SK-N-SH treated with all-trans-retinoic acid at 6 μM for 48 hours (cell line): ENCODE measurements around the gene ID3.

Experiments
- TOX ChIP-seq: fragments of 250-450 bp; sonication (Bioruptor Pico); IDR thresholded peaks from 2 replicates; pipeline ENCODE4 v1.8.0; 2021; ENCODE audit warnings: mild to moderate bottlenecking, moderate library complexity, borderline replicate concordance
- ZFP3 ChIP-seq: fragments of 250-450 bp; sonication (Bioruptor Pico); IDR thresholded peaks from 2 replicates; pipeline ENCODE4 v1.5.0; 2020; ENCODE audit warnings: mild to moderate bottlenecking, moderate library complexity
- ZNF565 ChIP-seq: fragments of 450-650 bp; formaldehyde crosslinking; conservative IDR thresholded peaks from 2 replicates; pipeline ENCODE4 v1.5.0; 2020; ENCODE audit warnings: low read depth, mild to moderate bottlenecking, moderate library complexity
- TF ChIP-seq, protein P1 (sequence below): fragments of 250-450 bp; sonication (Bioruptor Pico); IDR thresholded peaks from 2 replicates; pipeline ENCODE4 v1.5.0; 2020; ENCODE audit warnings: mild to moderate bottlenecking, moderate library complexity

DNA sequence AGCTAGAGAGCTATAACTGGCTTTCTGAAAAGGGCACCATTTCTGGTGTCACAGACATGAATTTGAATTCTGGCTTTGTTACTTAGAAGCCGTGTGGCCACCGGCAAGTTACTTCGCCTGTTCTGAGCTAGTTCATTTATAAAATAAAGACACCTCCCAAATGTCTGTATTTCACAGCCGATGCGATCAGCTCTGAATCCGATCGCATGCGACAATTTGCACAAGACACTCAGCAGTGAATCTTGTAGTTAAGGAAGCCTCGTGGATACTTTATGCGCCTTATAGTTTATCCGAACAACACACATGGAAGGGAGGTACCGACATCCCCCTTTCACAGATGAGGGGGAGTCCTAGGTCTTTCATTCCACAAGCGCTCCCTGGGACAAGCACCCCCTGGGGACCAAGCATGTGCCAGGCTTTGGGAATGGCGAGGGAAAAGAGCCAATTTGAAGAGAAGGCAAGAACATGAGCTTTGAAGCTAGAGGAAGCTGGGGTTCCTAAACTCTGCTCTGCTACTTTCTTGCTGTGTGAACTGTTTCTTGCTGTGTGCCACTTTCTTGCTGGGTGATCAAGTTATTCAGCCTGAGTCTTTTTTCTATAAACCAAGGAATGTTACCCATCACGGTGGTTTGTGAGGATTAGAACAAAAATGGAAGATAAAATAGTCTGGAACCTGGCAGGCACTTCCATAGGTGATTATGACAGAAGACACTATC is 3.9 kb downstream of the ID3 start:
- TF ChIP-seq TOX (CRISPR knock-in tag) (peak; percentile 17; the same call in 1 of the 2 replicates), ZFP3 (CRISPR knock-in tag) (no peak), ZNF565 (no peak)
- TF ChIP-seq, protein P1, sequence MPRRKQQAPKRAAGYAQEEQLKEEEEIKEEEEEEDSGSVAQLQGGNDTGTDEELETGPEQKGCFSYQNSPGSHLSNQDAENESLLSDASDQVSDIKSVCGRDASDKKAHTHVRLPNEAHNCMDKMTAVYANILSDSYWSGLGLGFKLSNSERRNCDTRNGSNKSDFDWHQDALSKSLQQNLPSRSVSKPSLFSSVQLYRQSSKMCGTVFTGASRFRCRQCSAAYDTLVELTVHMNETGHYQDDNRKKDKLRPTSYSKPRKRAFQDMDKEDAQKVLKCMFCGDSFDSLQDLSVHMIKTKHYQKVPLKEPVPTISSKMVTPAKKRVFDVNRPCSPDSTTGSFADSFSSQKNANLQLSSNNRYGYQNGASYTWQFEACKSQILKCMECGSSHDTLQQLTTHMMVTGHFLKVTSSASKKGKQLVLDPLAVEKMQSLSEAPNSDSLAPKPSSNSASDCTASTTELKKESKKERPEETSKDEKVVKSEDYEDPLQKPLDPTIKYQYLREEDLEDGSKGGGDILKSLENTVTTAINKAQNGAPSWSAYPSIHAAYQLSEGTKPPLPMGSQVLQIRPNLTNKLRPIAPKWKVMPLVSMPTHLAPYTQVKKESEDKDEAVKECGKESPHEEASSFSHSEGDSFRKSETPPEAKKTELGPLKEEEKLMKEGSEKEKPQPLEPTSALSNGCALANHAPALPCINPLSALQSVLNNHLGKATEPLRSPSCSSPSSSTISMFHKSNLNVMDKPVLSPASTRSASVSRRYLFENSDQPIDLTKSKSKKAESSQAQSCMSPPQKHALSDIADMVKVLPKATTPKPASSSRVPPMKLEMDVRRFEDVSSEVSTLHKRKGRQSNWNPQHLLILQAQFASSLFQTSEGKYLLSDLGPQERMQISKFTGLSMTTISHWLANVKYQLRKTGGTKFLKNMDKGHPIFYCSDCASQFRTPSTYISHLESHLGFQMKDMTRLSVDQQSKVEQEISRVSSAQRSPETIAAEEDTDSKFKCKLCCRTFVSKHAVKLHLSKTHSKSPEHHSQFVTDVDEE (CRISPR knock-in tag), result no peak
